ENCODE results near the gene CYP1B1.

Gene CYP1B1

DNA sequence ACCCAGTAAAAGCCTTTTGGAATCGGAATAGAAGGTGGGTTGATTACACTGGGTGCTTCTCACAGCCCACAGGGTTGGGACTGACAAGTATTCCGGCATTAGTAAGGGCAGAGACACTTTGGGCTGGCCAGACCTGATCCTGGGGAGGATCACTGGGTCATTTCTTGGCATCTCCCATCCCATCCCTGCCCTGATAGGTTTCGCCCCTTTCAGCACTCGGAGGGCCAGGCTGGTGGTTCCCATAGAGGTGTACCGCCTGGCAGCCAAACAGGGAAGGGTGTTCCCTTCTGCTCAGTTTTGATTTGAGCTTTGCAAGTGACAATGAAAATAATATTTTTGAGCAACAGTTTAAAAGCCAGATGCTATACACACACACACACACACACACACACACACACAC lies 37.3 kb downstream of the CYP1B1 start:
- Histone ChIP-seq H3K23ac (ENCODE audit: low read length in 2 of 2) (no peak overlapping the region), H2BK12ac (ENCODE audit: low read length in 2 of 2) (peak overlapping the region in 1 of 2 experiments; percentile 31), H3K27me3 (ENCODE audit: control insufficient read depth in 1 of 2, insufficient read depth in 1 of 2, low read length in 2 of 2) (peaks cover 0 to 9% of the 10 kb centered on the region in 2 experiments), H4K91ac (ENCODE audit: low read length) (no peak overlapping the region), H3K14ac (ENCODE audit: low read length in 2 of 2) (no peak overlapping the region), H3K18ac (ENCODE audit: low read depth in 1 of 2, low read length in 2 of 2) (peak overlapping the region in 1 of 2 experiments; percentile 8), H2BK15ac (ENCODE audit: low read depth, poor library complexity, severe bottlenecking) (no peak overlapping the region), H2BK120ac (ENCODE audit: low read depth, low read length) (no peak overlapping the region), H3K4me3 (ENCODE audit: insufficient read depth in 1 of 2, low read depth in 1 of 2, low read length in 2 of 2) (peak overlapping the region in 1 of 2 experiments; percentile 68), H3K9me3 (ENCODE audit: control insufficient read depth, low read length) (peaks cover 7% of the 10 kb centered on the region), H3K4me2 (ENCODE audit: low read length, poor library complexity, severe bottlenecking) (no peak overlapping the region), H2AFZ (ENCODE audit: low read depth, low read length) (no peak overlapping the region), H3K27ac (ENCODE audit: low read length, poor library complexity, severe bottlenecking) (no peak overlapping the region), H2AK5ac (ENCODE audit: low read length, severe bottlenecking) (no peak overlapping the region), H3K79me1 (replicated peaks; ENCODE audit: low read length, poor library complexity, severe bottlenecking) (no peaks in the 10 kb centered on the region), H2BK5ac (ENCODE audit: low read depth, low read length, poor library complexity, severe bottlenecking) (peak overlapping the region; percentile 39), H4K8ac (ENCODE audit: low read length) (no peak overlapping the region), H3K4ac (ENCODE audit: low read depth in 1 of 2, low read length in 2 of 2) (no peak overlapping the region), H3K9ac (ENCODE audit: low read length) (peak overlapping the region; percentile 86), H3K36me3 (ENCODE audit: control insufficient read depth in 1 of 2, insufficient read depth in 2 of 2, low read depth in 1 of 2, low read length in 2 of 2) (no peaks in the 10 kb centered on the region), H3K4me1 (ENCODE audit: control insufficient read depth, insufficient read depth, low read depth, low read length) (no peaks in the 10 kb centered on the region)
- no peak for DNase-seq
- WGBS, result 98% methylated on average over 5 of the region's 5 CpGs

DNA sequence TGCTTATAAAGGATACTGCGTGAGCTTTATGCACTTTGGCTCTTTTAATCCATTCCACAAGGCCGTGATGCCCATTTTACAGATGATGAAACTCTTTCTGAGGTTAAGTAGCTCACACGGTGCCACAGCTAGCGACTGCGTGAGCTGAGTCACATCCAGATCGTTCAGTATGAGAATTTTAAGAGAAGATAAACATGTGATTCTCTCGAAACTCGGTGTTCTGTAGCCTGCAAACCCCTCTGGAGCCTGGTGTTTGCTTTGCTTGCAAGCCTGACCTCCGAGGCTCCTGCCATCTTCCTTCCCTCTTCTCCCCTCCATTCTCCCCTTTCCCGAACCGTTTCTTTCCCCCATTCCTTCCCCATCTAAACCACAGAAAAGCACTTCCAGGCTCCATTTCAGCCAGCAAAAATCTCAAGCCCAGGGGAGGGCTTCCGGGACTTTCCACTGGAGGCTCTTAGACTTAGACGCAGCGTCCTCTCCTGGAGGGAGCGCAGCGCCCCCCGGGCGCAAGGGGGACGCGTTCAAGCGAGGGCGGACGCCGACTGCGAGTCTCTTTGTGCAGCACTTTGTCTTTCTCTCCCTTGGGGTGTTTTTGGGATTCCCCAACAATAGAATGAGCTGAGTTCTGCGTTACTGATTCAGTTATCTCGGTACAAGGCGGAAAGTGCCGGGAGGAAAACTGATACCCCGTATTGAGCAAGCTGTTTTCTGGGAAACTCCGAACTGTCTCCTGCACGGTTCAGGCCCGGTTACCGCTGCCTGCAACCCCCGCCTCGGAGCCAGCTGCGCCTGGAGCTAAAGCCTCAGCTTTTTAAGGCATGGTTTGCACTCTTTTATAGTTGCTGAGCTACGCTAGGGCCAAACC lies 38.0 kb downstream of the CYP1B1 start:
- peak; percentile 52 for DNase-seq
- peak overlapping the region; percentile 47 for H4K8ac ChIP-seq (ENCODE audit: low read length)
- no peak overlapping the region for H2BK15ac ChIP-seq (ENCODE audit: low read depth, poor library complexity, severe bottlenecking)
- peak overlapping the region in 1 of 2 experiments; percentile 52 for H3K18ac ChIP-seq (ENCODE audit: low read depth in 1 of 2, low read length in 2 of 2)
- H3K36me3 ChIP-seq (ENCODE audit: control insufficient read depth in 1 of 2, insufficient read depth in 2 of 2, low read depth in 1 of 2, low read length in 2 of 2), result no peaks in the 10 kb centered on the region
- H2AFZ ChIP-seq (ENCODE audit: low read depth, low read length), result no peak overlapping the region
- no peaks in the 10 kb centered on the region for H3K79me1 ChIP-seq (replicated peaks; ENCODE audit: low read length, poor library complexity, severe bottlenecking)
- no peak overlapping the region for H2BK12ac ChIP-seq (ENCODE audit: low read length in 2 of 2)
- H3K27ac ChIP-seq (ENCODE audit: low read length, poor library complexity, severe bottlenecking), result peak overlapping the region; percentile 32
- no peak overlapping the region for H2AK5ac ChIP-seq (ENCODE audit: low read length, severe bottlenecking)
- H4K91ac ChIP-seq (ENCODE audit: low read length), result no peak overlapping the region
- WGBS, result 66% methylated on average over 38 of the region's 38 CpGs
- H3K4ac ChIP-seq (ENCODE audit: low read depth in 1 of 2, low read length in 2 of 2), result no peak overlapping the region
- H3K27me3 ChIP-seq (ENCODE audit: control insufficient read depth in 1 of 2, insufficient read depth in 1 of 2, low read length in 2 of 2), result peaks cover 0 to 9% of the 10 kb centered on the region in 2 experiments
- no peak overlapping the region for H3K14ac ChIP-seq (ENCODE audit: low read length in 2 of 2)
- H3K4me2 ChIP-seq (ENCODE audit: low read length, poor library complexity, severe bottlenecking), result no peak overlapping the region
- H3K9ac ChIP-seq (ENCODE audit: low read length), result peak overlapping the region; percentile 86
- peak overlapping the region in 1 of 2 experiments; percentile 68 for H3K4me3 ChIP-seq (ENCODE audit: insufficient read depth in 1 of 2, low read depth in 1 of 2, low read length in 2 of 2)
- peak overlapping the region; percentile 30 for H2BK120ac ChIP-seq (ENCODE audit: low read depth, low read length)
- H3K4me1 ChIP-seq (ENCODE audit: control insufficient read depth, insufficient read depth, low read depth, low read length), result no peaks in the 10 kb centered on the region
- peaks cover 5% of the 10 kb centered on the region for H3K9me3 ChIP-seq (ENCODE audit: control insufficient read depth, low read length)
- H2BK5ac ChIP-seq (ENCODE audit: low read depth, low read length, poor library complexity, severe bottlenecking), result peak overlapping the region; percentile 39
- H3K23ac ChIP-seq (ENCODE audit: low read length in 2 of 2), result peak overlapping the region in 1 of 2 experiments; percentile 56

DNA sequence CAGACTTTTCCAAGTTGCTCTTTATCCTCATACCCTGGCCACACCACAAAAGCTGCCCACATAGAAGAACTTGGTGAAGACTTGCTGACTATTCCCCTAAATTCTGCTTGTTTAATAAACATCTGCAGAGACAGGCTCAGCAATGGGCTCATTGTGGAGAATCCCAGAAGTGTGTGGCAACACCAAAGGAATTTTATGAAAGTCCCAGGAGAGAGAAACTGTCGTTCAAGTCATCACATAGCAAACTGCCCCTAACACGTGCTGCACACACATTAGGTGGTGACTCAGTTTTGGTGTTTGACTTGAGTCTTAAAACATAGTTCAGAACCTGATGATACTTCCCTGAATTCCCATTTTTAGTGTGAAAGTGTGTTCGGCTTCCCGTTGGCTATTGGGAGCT lies 38.6 kb downstream of the CYP1B1 start:
- Histone ChIP-seq H3K27me3 (ENCODE audit: control insufficient read depth in 1 of 2, insufficient read depth in 1 of 2, low read length in 2 of 2) (peaks cover 0 to 9% of the 10 kb centered on the region in 2 experiments), H3K18ac (ENCODE audit: low read depth in 1 of 2, low read length in 2 of 2) (no peak overlapping the region)

DNA sequence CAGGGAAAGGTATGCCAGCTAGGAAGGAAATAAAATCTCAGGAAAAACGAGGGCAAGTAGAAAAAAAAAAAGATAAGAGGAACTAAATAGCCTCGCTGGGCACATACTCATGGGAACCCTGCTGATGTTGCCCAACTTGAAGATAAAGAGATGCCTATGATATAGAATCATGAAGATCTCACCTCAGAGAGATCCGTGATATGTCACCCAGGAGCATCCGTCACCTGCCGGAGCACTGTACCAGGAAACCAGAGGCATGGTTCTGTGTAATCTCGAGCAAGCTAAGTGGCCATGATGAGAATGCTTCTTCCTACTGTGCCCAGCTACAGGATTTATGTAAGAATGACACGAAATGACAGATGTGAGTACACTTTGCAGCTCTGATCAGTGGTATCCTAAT lies 40.0 kb downstream of the CYP1B1 start:
- Histone ChIP-seq H2BK15ac (ENCODE audit: low read depth, poor library complexity, severe bottlenecking) (no peak overlapping the region), H3K9ac (ENCODE audit: low read length) (no peak overlapping the region), H3K14ac (ENCODE audit: low read length in 2 of 2) (no peak overlapping the region), H3K4me2 (ENCODE audit: low read length, poor library complexity, severe bottlenecking) (no peak overlapping the region), H3K4me3 (ENCODE audit: insufficient read depth in 1 of 2, low read depth in 1 of 2, low read length in 2 of 2) (no peak overlapping the region), H2BK12ac (ENCODE audit: low read length in 2 of 2) (no peak overlapping the region), H3K23ac (ENCODE audit: low read length in 2 of 2) (no peak overlapping the region), H2AFZ (ENCODE audit: low read depth, low read length) (no peak overlapping the region), H3K18ac (ENCODE audit: low read depth in 1 of 2, low read length in 2 of 2) (no peak overlapping the region), H2BK5ac (ENCODE audit: low read depth, low read length, poor library complexity, severe bottlenecking) (no peak overlapping the region), H2AK5ac (ENCODE audit: low read length, severe bottlenecking) (no peak overlapping the region), H4K91ac (ENCODE audit: low read length) (no peak overlapping the region), H3K4me1 (ENCODE audit: control insufficient read depth, insufficient read depth, low read depth, low read length) (no peaks in the 10 kb centered on the region), H3K4ac (ENCODE audit: low read depth in 1 of 2, low read length in 2 of 2) (no peak overlapping the region), H4K8ac (ENCODE audit: low read length) (no peak overlapping the region), H3K9me3 (ENCODE audit: control insufficient read depth, low read length) (no peaks in the 10 kb centered on the region), H2BK120ac (ENCODE audit: low read depth, low read length) (no peak overlapping the region), H3K79me1 (replicated peaks; ENCODE audit: low read length, poor library complexity, severe bottlenecking) (no peaks in the 10 kb centered on the region), H3K36me3 (ENCODE audit: control insufficient read depth in 1 of 2, insufficient read depth in 2 of 2, low read depth in 1 of 2, low read length in 2 of 2) (no peaks in the 10 kb centered on the region), H3K27me3 (ENCODE audit: control insufficient read depth in 1 of 2, insufficient read depth in 1 of 2, low read length in 2 of 2) (peaks cover 0 to 9% of the 10 kb centered on the region in 2 experiments), H3K27ac (ENCODE audit: low read length, poor library complexity, severe bottlenecking) (no peak overlapping the region)
- no peak for DNase-seq
- WGBS, result 89% methylated on average over 7 of the region's 7 CpGs

More for the DNA sequence above, 38.6 kb downstream of the CYP1B1 start:
- no peak overlapping the region for H3K4ac ChIP-seq (ENCODE audit: low read depth in 1 of 2, low read length in 2 of 2)
- H3K14ac ChIP-seq (ENCODE audit: low read length in 2 of 2), result no peak overlapping the region
- no peak overlapping the region for H2AFZ ChIP-seq (ENCODE audit: low read depth, low read length)
- no peak overlapping the region for H2BK12ac ChIP-seq (ENCODE audit: low read length in 2 of 2)
- H4K8ac ChIP-seq (ENCODE audit: low read length), result no peak overlapping the region
- peak; percentile 46 for DNase-seq
- H2AK5ac ChIP-seq (ENCODE audit: low read length, severe bottlenecking), result no peak overlapping the region
- no peak overlapping the region for H3K27ac ChIP-seq (ENCODE audit: low read length, poor library complexity, severe bottlenecking)
- H3K9me3 ChIP-seq (ENCODE audit: control insufficient read depth, low read length), result no peaks in the 10 kb centered on the region
- H3K36me3 ChIP-seq (ENCODE audit: control insufficient read depth in 1 of 2, insufficient read depth in 2 of 2, low read depth in 1 of 2, low read length in 2 of 2), result no peaks in the 10 kb centered on the region
- H3K4me3 ChIP-seq (ENCODE audit: insufficient read depth in 1 of 2, low read depth in 1 of 2, low read length in 2 of 2), result peak overlapping the region in 1 of 2 experiments; percentile 68
- H3K79me1 ChIP-seq (replicated peaks; ENCODE audit: low read length, poor library complexity, severe bottlenecking), result no peaks in the 10 kb centered on the region
- H4K91ac ChIP-seq (ENCODE audit: low read length), result no peak overlapping the region
- no peak overlapping the region for H3K4me2 ChIP-seq (ENCODE audit: low read length, poor library complexity, severe bottlenecking)
- no peak overlapping the region for H2BK120ac ChIP-seq (ENCODE audit: low read depth, low read length)
- no peak overlapping the region for H2BK5ac ChIP-seq (ENCODE audit: low read depth, low read length, poor library complexity, severe bottlenecking)
- H3K23ac ChIP-seq (ENCODE audit: low read length in 2 of 2), result no peak overlapping the region
- 69% methylated on average over 4 of the region's 4 CpGs for WGBS
- no peaks in the 10 kb centered on the region for H3K4me1 ChIP-seq (ENCODE audit: control insufficient read depth, insufficient read depth, low read depth, low read length)
- H2BK15ac ChIP-seq (ENCODE audit: low read depth, poor library complexity, severe bottlenecking), result no peak overlapping the region
- peak overlapping the region; percentile 86 for H3K9ac ChIP-seq (ENCODE audit: low read length)

Data from mesenchymal stem cell (in vitro differentiated cells and primary cell).